Suprapubic skin (tissue), 4 donors: ENCODE results near the gene SEC63. TPM values are rescaled to one million over a fixed set of nuclear protein-coding genes. Genes with fewer than 3 reads are reported as not detected.

ENCODE experiments used
- DNase-seq, 2 donors: peaks; one replicate each; pipeline ENCODE4 v3.0.0-alpha.2; 2019; ENCODE audit warnings: low spot score in 2 of 2
- H3K27ac ChIP-seq: fragments of 200-600 bp; sonication (generic); one replicate; pipeline ENCODE4 v1.5.1; 2019
- H3K27me3 ChIP-seq: fragments of 200-600 bp; sonication (generic); one replicate; pipeline ENCODE4 v1.5.1; 2019
- H3K36me3 ChIP-seq: fragments of 200-600 bp; sonication (generic); one replicate; pipeline ENCODE4 v1.5.1; 2019
- H3K4me1 ChIP-seq: fragments of 200-600 bp; sonication (generic); one replicate; pipeline ENCODE4 v1.5.1; 2019
- H3K4me3 ChIP-seq: fragments of 200-600 bp; sonication (generic); one replicate; pipeline ENCODE4 v1.5.1; 2019; ENCODE audit warnings: mild to moderate bottlenecking
- H3K9me3 ChIP-seq: fragments of 200-600 bp; sonication (generic); one replicate; pipeline ENCODE4 v1.5.1; 2019
- EP300 ChIP-seq: sonication (generic); formaldehyde crosslinking; IDR thresholded peaks from one replicate; pipeline ENCODE4 v1.6.1; 2017; ENCODE audit warnings: antibody characterized with exemption
- POLR2A ChIP-seq, 2 donors: fragments of 450-650 bp; IDR thresholded peaks; one replicate each; pipeline ENCODE4 v1.6.1; 2017; ENCODE audit warnings: antibody characterized with exemption in 2 of 2, mild to moderate bottlenecking in 2 of 2, moderate library complexity in 2 of 2
- POLR2AphosphoS5 ChIP-seq, 3 donors: sonication (generic); formaldehyde crosslinking; IDR thresholded peaks; one replicate each; pipeline ENCODE4 v1.6.1; 2017; ENCODE audit warnings: antibody characterized with exemption in 3 of 3
- WGBS: methylation state at CpG from one replicate; pipeline ENCODE4 v1.1.5; 2018; 5-methylcytosine and 5-hydroxymethylcytosine counted together
- total RNA-seq, 4 donors: library from RNA; depleted of rRNA; stranded (reverse); fragments of >200 nt; gene quantifications; one replicate each; pipeline ENCODE4 v1.1.0, GENCODE V29; 2016
- TF ChIP-seq, protein P1 (sequence below), 2 donors: fragments of 200-600 bp in 1 of 2; fragments of 450-650 bp in 1 of 2; sonication (generic) in 1 of 2; IDR thresholded peaks; one replicate each; pipeline ENCODE4 v1.5.1; 2016 to 2019; ENCODE audit warnings: antibody characterized with exemption in 2 of 2, mild to moderate bottlenecking in 1 of 2, moderate library complexity in 1 of 2

SEC63 gene, protein sequence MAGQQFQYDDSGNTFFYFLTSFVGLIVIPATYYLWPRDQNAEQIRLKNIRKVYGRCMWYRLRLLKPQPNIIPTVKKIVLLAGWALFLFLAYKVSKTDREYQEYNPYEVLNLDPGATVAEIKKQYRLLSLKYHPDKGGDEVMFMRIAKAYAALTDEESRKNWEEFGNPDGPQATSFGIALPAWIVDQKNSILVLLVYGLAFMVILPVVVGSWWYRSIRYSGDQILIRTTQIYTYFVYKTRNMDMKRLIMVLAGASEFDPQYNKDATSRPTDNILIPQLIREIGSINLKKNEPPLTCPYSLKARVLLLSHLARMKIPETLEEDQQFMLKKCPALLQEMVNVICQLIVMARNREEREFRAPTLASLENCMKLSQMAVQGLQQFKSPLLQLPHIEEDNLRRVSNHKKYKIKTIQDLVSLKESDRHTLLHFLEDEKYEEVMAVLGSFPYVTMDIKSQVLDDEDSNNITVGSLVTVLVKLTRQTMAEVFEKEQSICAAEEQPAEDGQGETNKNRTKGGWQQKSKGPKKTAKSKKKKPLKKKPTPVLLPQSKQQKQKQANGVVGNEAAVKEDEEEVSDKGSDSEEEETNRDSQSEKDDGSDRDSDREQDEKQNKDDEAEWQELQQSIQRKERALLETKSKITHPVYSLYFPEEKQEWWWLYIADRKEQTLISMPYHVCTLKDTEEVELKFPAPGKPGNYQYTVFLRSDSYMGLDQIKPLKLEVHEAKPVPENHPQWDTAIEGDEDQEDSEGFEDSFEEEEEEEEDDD
- total RNA-seq = 10 to 100 TPM; 31.6 to 54.1 (median 42.4) TPM

DNA sequence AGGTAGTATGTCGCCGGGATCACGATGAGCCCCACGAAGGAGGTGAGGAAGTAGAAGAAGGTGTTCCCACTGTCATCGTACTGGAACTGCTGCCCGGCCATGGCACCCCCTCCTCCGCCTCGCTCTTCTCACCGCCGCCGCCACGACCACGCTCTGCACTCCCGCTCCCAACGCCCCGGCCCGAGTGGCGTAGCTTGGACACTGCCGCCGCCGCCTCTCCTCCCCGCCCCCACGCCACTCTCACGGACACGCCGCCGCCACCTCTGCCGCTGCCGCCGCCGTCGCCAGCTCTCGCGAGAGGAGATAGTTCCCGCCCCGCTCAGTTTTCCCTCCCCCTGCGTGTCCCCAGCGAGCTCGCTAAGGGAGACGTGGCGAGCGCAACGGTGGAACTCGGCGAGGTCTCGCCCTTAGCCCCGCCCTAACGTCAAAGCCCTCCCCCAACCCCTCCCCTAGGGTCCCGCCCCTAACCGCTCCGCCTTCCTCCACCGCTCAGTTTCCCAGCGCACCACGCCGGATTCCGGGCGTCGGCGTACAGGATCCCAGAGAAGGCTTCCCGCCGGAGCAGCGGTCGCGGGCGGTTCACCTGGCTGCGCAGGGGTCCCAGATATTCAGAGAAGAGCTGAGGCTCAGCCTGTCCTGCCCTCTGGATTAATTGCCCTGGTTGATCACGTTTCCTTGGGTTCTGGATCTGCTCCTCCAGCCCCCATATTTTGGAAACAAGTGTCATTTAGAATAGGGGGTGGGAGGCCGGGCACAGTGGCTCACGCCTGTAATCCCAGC is at the start of gene SEC63:
SEC63 (minus strand) TSS at position 300 of the 780 bp plus-strand sequence; CDS start at position 101, 199 bp downstream.
- Histone ChIP-seq H3K27ac (peak within 1 kb of the TSS; percentile 88), H3K36me3 (no peaks in the 10 kb centered on the region), H3K9me3 (no peaks in the 10 kb centered on the region), H3K27me3 (no peaks in the 10 kb centered on the region), H3K4me1 (peaks cover 32% of the 10 kb centered on the region), H3K4me3 (peak within 1 kb of the TSS; percentile 89)
- WGBS = 2% methylated on average over 37 of the region's 69 CpGs
- TF ChIP-seq POLR2AphosphoS5 (IDR thresholded peaks at IDR 0.05) (no peak), POLR2A (IDR thresholded peaks at IDR 0.05) (peak; percentile 77 to 88)
- DNase-seq = peak; percentile 98

DNA sequence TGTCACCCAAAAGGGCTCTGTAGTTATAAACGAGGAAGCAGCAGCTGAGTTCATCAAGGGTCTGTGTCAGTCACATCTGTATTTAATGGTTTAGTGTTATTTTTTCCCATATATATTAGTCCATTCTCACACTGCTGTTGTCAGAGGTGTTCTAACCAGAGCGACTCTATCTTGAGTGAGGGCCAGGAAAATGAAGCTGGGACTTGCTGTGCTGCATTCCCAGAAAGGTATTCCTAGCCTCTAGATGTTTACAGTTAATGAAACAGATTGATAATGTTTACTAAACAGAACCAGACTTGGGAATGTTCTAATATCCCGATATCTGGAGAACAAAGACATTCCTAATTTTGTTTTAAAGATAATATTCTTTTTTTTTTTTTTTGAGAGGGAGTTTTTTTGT is 48.0 kb upstream of the SEC63 start:
- WGBS = 75% methylated on average over 3 of the region's 3 CpGs
- DNase-seq = no peak
- H3K4me3 ChIP-seq = no peak overlapping the region
- H3K4me1 ChIP-seq = peaks cover 12% of the 10 kb centered on the region
- peaks cover 8% of the 10 kb centered on the region for H3K9me3 ChIP-seq
- no peak overlapping the region for H3K27ac ChIP-seq
- TF ChIP-seq POLR2A (IDR thresholded peaks at IDR 0.05) (no peak), POLR2AphosphoS5 (IDR thresholded peaks at IDR 0.05) (no peak), EP300 (no peak)
- TF ChIP-seq, protein P1, sequence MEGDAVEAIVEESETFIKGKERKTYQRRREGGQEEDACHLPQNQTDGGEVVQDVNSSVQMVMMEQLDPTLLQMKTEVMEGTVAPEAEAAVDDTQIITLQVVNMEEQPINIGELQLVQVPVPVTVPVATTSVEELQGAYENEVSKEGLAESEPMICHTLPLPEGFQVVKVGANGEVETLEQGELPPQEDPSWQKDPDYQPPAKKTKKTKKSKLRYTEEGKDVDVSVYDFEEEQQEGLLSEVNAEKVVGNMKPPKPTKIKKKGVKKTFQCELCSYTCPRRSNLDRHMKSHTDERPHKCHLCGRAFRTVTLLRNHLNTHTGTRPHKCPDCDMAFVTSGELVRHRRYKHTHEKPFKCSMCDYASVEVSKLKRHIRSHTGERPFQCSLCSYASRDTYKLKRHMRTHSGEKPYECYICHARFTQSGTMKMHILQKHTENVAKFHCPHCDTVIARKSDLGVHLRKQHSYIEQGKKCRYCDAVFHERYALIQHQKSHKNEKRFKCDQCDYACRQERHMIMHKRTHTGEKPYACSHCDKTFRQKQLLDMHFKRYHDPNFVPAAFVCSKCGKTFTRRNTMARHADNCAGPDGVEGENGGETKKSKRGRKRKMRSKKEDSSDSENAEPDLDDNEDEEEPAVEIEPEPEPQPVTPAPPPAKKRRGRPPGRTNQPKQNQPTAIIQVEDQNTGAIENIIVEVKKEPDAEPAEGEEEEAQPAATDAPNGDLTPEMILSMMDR (IDR thresholded peaks at IDR 0.05) = no peak
- H3K36me3 ChIP-seq = no peaks in the 10 kb centered on the region
- no peaks in the 10 kb centered on the region for H3K27me3 ChIP-seq

DNA sequence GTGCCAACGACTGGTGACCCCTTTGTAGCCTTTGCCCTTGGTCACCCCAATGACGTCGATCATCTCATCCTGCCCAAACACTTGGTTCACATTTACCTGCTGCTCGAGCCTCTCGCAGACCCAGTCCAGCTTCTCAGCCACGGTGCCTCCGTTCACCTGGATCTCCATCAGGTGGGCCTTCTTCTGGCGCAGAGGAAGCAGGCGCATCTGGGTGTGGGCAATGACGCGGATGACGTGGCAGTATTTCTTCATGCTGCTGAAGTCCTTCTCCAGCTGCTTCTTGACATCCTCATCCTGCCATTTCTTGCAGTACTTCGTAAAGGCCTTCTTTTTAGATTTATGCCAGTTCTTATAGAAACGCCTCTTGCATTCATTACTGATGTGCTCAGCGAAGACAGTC is 46.9 kb upstream of the SEC63 start:
- 97% methylated on average over 15 of the region's 15 CpGs for WGBS
- TF ChIP-seq POLR2AphosphoS5 (IDR thresholded peaks at IDR 0.05) (no peak), EP300 (no peak), POLR2A (IDR thresholded peaks at IDR 0.05) (no peak)
- TF ChIP-seq, protein P1 (IDR thresholded peaks at IDR 0.05) = no peak
- no peak for DNase-seq

DNA sequence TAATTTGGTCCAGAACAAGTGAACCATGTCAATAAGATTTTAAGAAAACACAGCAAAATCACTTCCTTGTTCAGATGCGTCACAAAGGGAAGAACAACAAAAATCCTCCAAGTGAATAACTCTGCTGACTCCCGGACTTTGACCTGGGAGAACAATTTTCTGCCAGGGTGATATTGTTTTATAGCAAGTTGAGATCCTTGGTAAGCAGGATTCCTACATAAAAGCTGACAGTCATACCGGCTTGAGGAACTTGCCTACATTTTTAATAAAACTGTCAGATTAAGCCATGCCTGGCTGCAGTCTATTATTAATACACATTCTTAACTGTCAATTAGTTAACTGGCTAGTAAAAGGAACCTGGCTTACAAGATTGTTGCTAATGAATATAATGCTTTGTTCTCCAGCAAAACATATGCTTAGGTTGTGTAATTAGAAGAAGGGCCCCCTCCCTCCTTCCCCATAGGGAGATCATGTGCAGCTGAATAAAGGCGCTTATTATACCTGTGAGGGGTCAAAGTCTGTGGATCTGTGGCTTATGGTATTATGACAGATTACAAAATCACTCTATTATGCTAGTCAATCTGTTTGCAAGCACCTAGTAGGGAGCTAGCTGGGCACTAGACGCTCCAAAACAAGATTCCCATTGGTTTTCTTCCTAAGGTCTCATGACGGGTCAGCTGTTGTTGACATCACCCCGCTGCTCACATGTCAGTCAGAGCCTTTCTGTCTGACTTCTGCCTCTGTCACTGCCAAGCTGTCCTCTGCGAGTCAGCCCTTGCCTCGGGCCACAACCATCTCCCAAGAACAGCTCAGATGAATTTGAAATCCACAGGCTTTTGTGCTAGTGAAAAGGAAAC is 44.6 kb upstream of the SEC63 start:
- 20% methylated on average over 9 of the region's 9 CpGs for WGBS
- Histone ChIP-seq H3K9me3 (no peaks in the 10 kb centered on the region), H3K27ac (peak overlapping the region; percentile 65), H3K36me3 (no peaks in the 10 kb centered on the region), H3K27me3 (no peaks in the 10 kb centered on the region), H3K4me1 (peaks cover 12% of the 10 kb centered on the region), H3K4me3 (no peak overlapping the region)
- TF ChIP-seq POLR2AphosphoS5 (IDR thresholded peaks at IDR 0.05) (no peak), POLR2A (IDR thresholded peaks at IDR 0.05) (no peak), EP300 (no peak)
- TF ChIP-seq, protein P1 (IDR thresholded peaks at IDR 0.05) = no peak
- peak in 1 of 2 donors; percentile 68 for DNase-seq

More for the DNA sequence above, 46.9 kb upstream of the SEC63 start:
- Histone ChIP-seq H3K27ac (no peak overlapping the region), H3K4me1 (peaks cover 12% of the 10 kb centered on the region), H3K36me3 (no peaks in the 10 kb centered on the region), H3K27me3 (no peaks in the 10 kb centered on the region), H3K9me3 (peaks cover 5% of the 10 kb centered on the region), H3K4me3 (no peak overlapping the region)
